Activated T-cell treated with anti-CD3 and anti-CD28 coated beads for 24 hours (primary cell): ENCODE measurements around the gene CACNA2D4.

Source experiments
- DNase-seq: peaks from one replicate; pipeline ENCODE4 v3.0.0-alpha.2; 2020; ENCODE audit warnings: low read depth

Gene CACNA2D4

GRCh38 chr12:1918884-1919236 lies 408 bp upstream of the CACNA2D4 start:
- no peak for DNase-seq

GRCh38 chr12:1917172-1918070 lies 1.0 kb downstream of the CACNA2D4 start:
- no peak for DNase-seq

- no peak for DNase-seq
These were observed 1.9 kb downstream of the CACNA2D4 start for GRCh38 chr12:1916371-1917171.

- DNase-seq, result peak; percentile 13
These were observed 3.1 kb downstream of the CACNA2D4 start for GRCh38 chr12:1915082-1915968.

GRCh38 chr12:1914114-1914911 lies 4.1 kb downstream of the CACNA2D4 start:
- DNase-seq, result no peak

- no peak for DNase-seq
These were observed 4.9 kb downstream of the CACNA2D4 start for GRCh38 chr12:1913377-1914113.

- no peak for DNase-seq
These were observed 5.7 kb downstream of the CACNA2D4 start for GRCh38 chr12:1912580-1913376.

GRCh38 chr12:1911598-1912575 lies 6.6 kb downstream of the CACNA2D4 start:
- no peak for DNase-seq

- DNase-seq, result no peak
These were observed 8.0 kb downstream of the CACNA2D4 start for GRCh38 chr12:1910468-1910867.

GRCh38 chr12:1908758-1909157 lies 9.7 kb downstream of the CACNA2D4 start:
- no peak for DNase-seq

- no peak for DNase-seq
These were observed 10.5 kb downstream of the CACNA2D4 start for GRCh38 chr12:1907652-1908611.

GRCh38 chr12:1906579-1906978 lies 11.9 kb downstream of the CACNA2D4 start:
- no peak for DNase-seq

GRCh38 chr12:1904875-1905274 lies 13.6 kb downstream of the CACNA2D4 start:
- DNase-seq, result no peak

GRCh38 chr12:1896964-1897363 lies 21.5 kb downstream of the CACNA2D4 start:
- no peak for DNase-seq

- no peak for DNase-seq
These were observed 27.6 kb downstream of the CACNA2D4 start for GRCh38 chr12:1890810-1891209.

GRCh38 chr12:1890119-1890703 lies 28.2 kb downstream of the CACNA2D4 start:
- DNase-seq, result no peak

- no peak for DNase-seq
These were observed 29.5 kb downstream of the CACNA2D4 start for GRCh38 chr12:1888923-1889322.
